Measurements from ENCODE around the gene C16orf74. TPM values are rescaled to one million over a fixed set of nuclear protein-coding genes. Genes with fewer than 3 reads are reported as not detected.

C16orf74 gene
- total and polyA plus RNA-seq, 7 experiments from 2014 or later: 0.99 to 19.8 (median 13.1) TPM

DNA sequence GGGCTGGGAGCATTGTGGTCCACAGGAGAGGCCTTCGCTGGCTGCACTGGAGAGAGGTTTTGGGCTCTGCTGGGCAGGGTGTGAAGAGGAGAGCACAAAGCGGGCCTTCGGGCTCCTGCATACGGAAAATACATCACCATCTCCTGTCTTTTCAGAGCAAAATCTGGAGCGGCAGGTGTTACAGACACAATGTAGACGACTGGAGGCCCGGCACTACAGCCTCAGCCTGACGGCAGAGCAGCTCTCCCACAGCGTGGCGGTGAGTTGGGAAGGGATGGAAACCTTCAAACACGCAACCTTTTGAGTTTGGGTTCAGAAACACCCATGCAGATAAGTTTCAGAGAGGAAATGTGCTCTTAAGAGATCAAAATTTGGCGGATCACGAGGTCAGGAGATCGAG lies 80.1 kb downstream of the C16orf74 start:
- Mint-ChIP-seq H3K9me3 (no peaks in the 10 kb centered on the region), H3K27ac (peak overlapping the region in 2 of 9 donors; percentile 21 to 76), H3K27me3 (no peaks in the 10 kb centered on the region), H3K4me3 (no peak overlapping the region), H3K36me3 (peaks cover 10 to 48% (median 15%) of the 10 kb centered on the region in 5 donors), H3K4me1 (peaks cover 0 to 10% (median 0%) of the 10 kb centered on the region in 7 donors)
- Histone ChIP-seq H3K4me3 (ENCODE audit: low read length) (no peak overlapping the region), H3K36me3 (ENCODE audit: control insufficient read depth in 2 of 3, insufficient read depth in 3 of 3, low read length in 3 of 3) (peaks cover 3 to 78% (median 8%) of the 10 kb centered on the region in 3 experiments), H3K27ac (ENCODE audit: low read depth, low read length) (no peak overlapping the region), H3K4me1 (ENCODE audit: control insufficient read depth in 2 of 2, insufficient read depth in 2 of 2, low read length in 2 of 2) (no peaks in the 10 kb centered on the region), H3K27me3 (ENCODE audit: control insufficient read depth in 2 of 2, insufficient read depth in 2 of 2, low read length in 2 of 2) (no peaks in the 10 kb centered on the region), H3K9me3 (ENCODE audit: control insufficient read depth in 2 of 3, low read length in 3 of 3) (no peaks in the 10 kb centered on the region)
- DNase-seq (no peak), ATAC-seq (no peak)
- CTCF ChIA-PET: no interaction called here
- intact Hi-C loops (cut with micrococcal nuclease): no loop called here
- POLR2A ChIA-PET: no interaction called here

DNA sequence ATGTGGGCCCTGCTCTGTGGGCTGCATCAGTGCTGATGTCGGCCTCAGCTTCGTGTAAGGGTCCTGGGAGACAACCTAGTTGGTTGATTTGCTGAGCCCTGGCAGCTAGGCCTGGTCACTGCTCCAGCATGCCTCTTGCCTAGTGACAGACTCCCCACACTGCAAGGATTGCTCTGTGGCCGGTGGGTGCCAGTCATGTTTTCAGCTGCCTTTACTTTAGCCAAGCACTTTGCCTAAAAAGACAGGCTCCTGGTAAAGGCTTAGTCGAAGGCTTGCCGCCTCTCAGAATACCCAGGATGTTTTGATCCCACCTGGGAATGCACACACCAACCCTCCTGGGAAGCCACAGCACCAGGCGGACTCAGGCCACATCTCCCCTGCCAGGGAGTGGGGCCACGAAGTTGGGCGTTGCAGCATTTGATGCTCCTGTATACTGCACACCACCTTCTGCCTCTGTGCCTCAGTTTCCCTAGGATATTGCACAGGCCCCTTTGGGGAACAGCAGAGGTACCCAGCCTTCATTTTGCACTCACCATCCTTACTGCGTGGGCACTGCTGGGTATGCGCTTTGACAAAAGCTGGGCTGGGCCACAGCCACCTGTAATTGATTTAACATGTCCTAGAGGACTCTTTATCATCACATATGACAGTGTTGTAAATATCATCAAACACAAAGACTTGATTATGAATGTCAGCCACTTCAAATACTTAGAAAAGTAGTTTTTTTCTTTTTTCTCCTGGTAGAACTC lies 82.0 kb downstream of the C16orf74 start:
- intact Hi-C loops (cut with micrococcal nuclease): no loop called here
- H3K4me1 ChIP-seq (ENCODE audit: control insufficient read depth in 2 of 2, insufficient read depth in 2 of 2, low read length in 2 of 2): no peaks in the 10 kb centered on the region
- no peak for ATAC-seq
- no peaks in the 10 kb centered on the region for H3K9me3 ChIP-seq (ENCODE audit: control insufficient read depth in 2 of 3, low read length in 3 of 3)
- no peak overlapping the region for H3K4me3 ChIP-seq (ENCODE audit: low read length)
- Mint-ChIP-seq H3K4me1 (no peaks in the 10 kb centered on the region), H3K4me3 (no peak overlapping the region), H3K36me3 (peaks cover 8 to 59% (median 20%) of the 10 kb centered on the region in 5 donors), H3K27me3 (no peaks in the 10 kb centered on the region), H3K9me3 (no peaks in the 10 kb centered on the region), H3K27ac (no peak overlapping the region)
- DNase-seq: no peak
- peaks cover 3 to 88% (median 8%) of the 10 kb centered on the region in 3 experiments for H3K36me3 ChIP-seq (ENCODE audit: control insufficient read depth in 2 of 3, insufficient read depth in 3 of 3, low read length in 3 of 3)
- no peaks in the 10 kb centered on the region for H3K27me3 ChIP-seq (ENCODE audit: control insufficient read depth in 2 of 2, insufficient read depth in 2 of 2, low read length in 2 of 2)
- no peak overlapping the region for H3K27ac ChIP-seq (ENCODE audit: low read depth, low read length)
- CTCF ChIA-PET: no interaction called here
- POLR2A ChIA-PET: interaction anchor here (0.5 kb wide), 1 partner anchor 55 kb away, joined by 4 read pairs; no protein-coding TSS in a partner anchor

DNA sequence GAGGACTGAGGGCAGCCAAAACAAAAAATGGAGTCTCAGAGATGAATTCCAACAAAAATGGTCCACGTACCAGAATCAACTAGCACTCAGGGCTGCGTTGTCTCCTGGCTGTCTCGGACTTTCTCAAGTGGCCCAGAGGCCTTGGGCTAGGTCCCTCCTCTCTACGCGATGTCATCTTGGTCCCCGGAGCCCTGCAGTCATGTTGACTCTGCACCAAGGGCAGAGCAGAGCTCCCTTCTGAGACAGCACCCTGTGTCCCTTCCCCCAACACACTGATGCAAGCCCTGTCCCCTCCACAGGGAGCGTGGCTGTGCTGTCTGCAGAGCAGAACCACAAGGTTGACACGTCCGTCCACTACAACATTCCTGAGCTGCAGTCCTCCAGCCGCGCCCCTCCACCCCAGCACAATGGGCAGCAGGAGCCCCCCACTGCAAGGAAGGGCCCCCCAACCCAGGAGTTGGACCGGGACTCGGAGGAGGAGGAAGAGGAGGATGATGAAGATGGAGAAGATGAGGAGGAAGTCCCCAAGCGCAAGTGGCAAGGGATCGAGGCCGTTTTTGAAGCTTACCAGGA lies 83.0 kb downstream of the C16orf74 start:
- intact Hi-C loops (cut with micrococcal nuclease): no loop called here
- peak overlapping the region in 1 of 9 donors; percentile 9 for H3K27ac Mint-ChIP-seq
- no peak for DNase-seq
- H3K9me3 ChIP-seq (ENCODE audit: control insufficient read depth in 2 of 3, low read length in 3 of 3): no peaks in the 10 kb centered on the region
- H3K4me1 Mint-ChIP-seq: no peaks in the 10 kb centered on the region
- H3K4me3 ChIP-seq (ENCODE audit: low read length): no peak overlapping the region
- ChIA-PET CTCF (no interaction called here), POLR2A (no interaction called here)
- ATAC-seq: no peak
- H3K27ac ChIP-seq (ENCODE audit: low read depth, low read length): no peak overlapping the region
- H3K27me3 ChIP-seq (ENCODE audit: control insufficient read depth in 2 of 2, insufficient read depth in 2 of 2, low read length in 2 of 2): no peaks in the 10 kb centered on the region
- no peaks in the 10 kb centered on the region for H3K9me3 Mint-ChIP-seq
- peaks cover 7 to 91% (median 8%) of the 10 kb centered on the region in 3 experiments for H3K36me3 ChIP-seq (ENCODE audit: control insufficient read depth in 2 of 3, insufficient read depth in 3 of 3, low read length in 3 of 3)
- no peaks in the 10 kb centered on the region for H3K4me1 ChIP-seq (ENCODE audit: control insufficient read depth in 2 of 2, insufficient read depth in 2 of 2, low read length in 2 of 2)
- no peak overlapping the region for H3K4me3 Mint-ChIP-seq
- H3K36me3 Mint-ChIP-seq: peaks cover 8 to 65% (median 20%) of the 10 kb centered on the region in 5 donors
- H3K27me3 Mint-ChIP-seq: no peaks in the 10 kb centered on the region

DNA sequence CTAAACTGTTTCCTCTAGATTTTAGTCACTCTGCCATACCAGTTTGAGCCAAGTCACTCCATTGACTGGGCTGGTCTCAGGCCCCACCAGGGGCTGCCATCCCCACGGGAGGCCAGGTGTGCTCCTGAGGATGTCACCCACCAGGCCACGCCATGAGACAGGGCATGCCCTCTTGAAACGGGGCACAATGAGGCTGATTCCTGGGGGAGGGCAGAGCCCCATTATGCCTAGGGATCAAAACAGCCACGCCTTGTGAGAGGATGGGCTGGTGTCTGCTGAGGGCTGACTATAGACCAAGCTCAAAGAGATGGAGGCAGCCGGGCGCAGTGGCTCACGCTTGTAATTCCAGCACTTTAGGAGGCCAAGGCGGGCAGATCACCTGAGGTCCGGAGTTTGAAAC lies 83.6 kb downstream of the C16orf74 start:
- POLR2A ChIA-PET: no interaction called here
- H3K27ac Mint-ChIP-seq: no peak overlapping the region

DNA sequence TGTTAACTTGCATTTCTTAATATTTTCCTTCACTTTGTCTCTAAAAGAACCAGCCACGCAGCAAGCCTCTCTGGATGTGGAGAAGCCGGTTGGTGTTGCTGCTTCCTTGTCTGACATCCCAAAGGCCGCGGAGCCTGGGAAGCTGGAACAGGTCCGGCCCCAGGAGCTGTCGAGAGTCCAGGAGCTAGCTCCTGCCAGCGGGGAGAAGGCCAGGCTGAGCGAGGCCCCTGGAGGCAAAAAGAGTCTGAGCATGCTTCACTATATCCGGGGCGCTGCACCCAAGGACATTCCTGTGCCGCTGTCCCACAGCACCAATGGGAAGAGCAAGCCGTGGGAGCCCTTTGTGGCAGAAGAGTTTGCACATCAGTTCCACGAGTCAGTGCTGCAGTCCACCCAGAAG lies 85.0 kb downstream of the C16orf74 start:
- H3K4me1 ChIP-seq (ENCODE audit: control insufficient read depth in 2 of 2, insufficient read depth in 2 of 2, low read length in 2 of 2): no peaks in the 10 kb centered on the region
- H3K4me3 ChIP-seq (ENCODE audit: low read length): no peak overlapping the region
- Mint-ChIP-seq H3K4me1 (no peaks in the 10 kb centered on the region), H3K27ac (no peak overlapping the region), H3K27me3 (no peaks in the 10 kb centered on the region), H3K4me3 (no peak overlapping the region), H3K36me3 (peaks cover 9 to 62% (median 20%) of the 10 kb centered on the region in 5 donors), H3K9me3 (no peaks in the 10 kb centered on the region)
- no peaks in the 10 kb centered on the region for H3K9me3 ChIP-seq (ENCODE audit: control insufficient read depth in 2 of 3, low read length in 3 of 3)
- no peaks in the 10 kb centered on the region for H3K27me3 ChIP-seq (ENCODE audit: control insufficient read depth in 2 of 2, insufficient read depth in 2 of 2, low read length in 2 of 2)
- CTCF ChIA-PET: no interaction called here
- POLR2A ChIA-PET: no interaction called here
- H3K36me3 ChIP-seq (ENCODE audit: control insufficient read depth in 2 of 3, insufficient read depth in 3 of 3, low read length in 3 of 3): peaks cover 8 to 89% (median 8%) of the 10 kb centered on the region in 3 experiments
- DNase-seq (no peak), ATAC-seq (no peak)
- no peak overlapping the region for H3K27ac ChIP-seq (ENCODE audit: low read depth, low read length)
- intact Hi-C loops (cut with micrococcal nuclease): no loop called here

More for the DNA sequence above, 83.6 kb downstream of the C16orf74 start:
- CTCF ChIA-PET: no interaction called here
- H3K36me3 Mint-ChIP-seq: peaks cover 10 to 64% (median 20%) of the 10 kb centered on the region in 5 donors
- ATAC-seq (no peak), DNase-seq (no peak)
- Histone ChIP-seq H3K4me3 (ENCODE audit: low read length) (no peak overlapping the region), H3K27me3 (ENCODE audit: control insufficient read depth in 2 of 2, insufficient read depth in 2 of 2, low read length in 2 of 2) (no peaks in the 10 kb centered on the region), H3K9me3 (ENCODE audit: control insufficient read depth in 2 of 3, low read length in 3 of 3) (no peaks in the 10 kb centered on the region), H3K4me1 (ENCODE audit: control insufficient read depth in 2 of 2, insufficient read depth in 2 of 2, low read length in 2 of 2) (no peaks in the 10 kb centered on the region), H3K27ac (ENCODE audit: low read depth, low read length) (no peak overlapping the region), H3K36me3 (ENCODE audit: control insufficient read depth in 2 of 3, insufficient read depth in 3 of 3, low read length in 3 of 3) (peaks cover 8 to 91% (median 8%) of the 10 kb centered on the region in 3 experiments)
- no peak overlapping the region for H3K4me3 Mint-ChIP-seq
- no peaks in the 10 kb centered on the region for H3K27me3 Mint-ChIP-seq
- intact Hi-C loops (cut with micrococcal nuclease): no loop called here
- H3K4me1 Mint-ChIP-seq: no peaks in the 10 kb centered on the region
- H3K9me3 Mint-ChIP-seq: no peaks in the 10 kb centered on the region

DNA sequence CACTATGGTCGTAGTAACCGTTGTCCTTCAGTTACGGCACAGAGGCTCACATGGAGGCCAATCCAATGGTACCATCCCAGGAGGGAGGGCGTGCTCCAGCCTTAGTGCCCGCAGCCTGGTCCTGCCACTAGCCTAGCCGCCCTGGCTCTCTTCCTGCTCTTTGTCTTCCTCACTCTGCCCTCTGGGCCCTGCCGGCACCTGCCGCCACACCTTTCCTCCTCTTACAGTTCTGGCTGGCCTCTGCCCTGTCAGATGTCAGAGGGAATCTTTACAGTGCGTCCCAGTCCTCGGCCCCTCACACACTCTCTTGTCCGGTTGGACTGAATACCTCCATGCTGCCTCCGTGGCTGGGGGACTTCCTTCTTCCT lies 85.5 kb downstream of the C16orf74 start:
- Histone ChIP-seq H3K9me3 (ENCODE audit: control insufficient read depth in 2 of 3, low read length in 3 of 3) (no peaks in the 10 kb centered on the region), H3K27ac (ENCODE audit: low read depth, low read length) (no peak overlapping the region), H3K36me3 (ENCODE audit: control insufficient read depth in 2 of 3, insufficient read depth in 3 of 3, low read length in 3 of 3) (peaks cover 8 to 84% (median 8%) of the 10 kb centered on the region in 3 experiments), H3K4me3 (ENCODE audit: low read length) (no peak overlapping the region), H3K27me3 (ENCODE audit: control insufficient read depth in 2 of 2, insufficient read depth in 2 of 2, low read length in 2 of 2) (no peaks in the 10 kb centered on the region), H3K4me1 (ENCODE audit: control insufficient read depth in 2 of 2, insufficient read depth in 2 of 2, low read length in 2 of 2) (no peaks in the 10 kb centered on the region)
- Mint-ChIP-seq H3K4me3 (no peak overlapping the region), H3K27ac (no peak overlapping the region), H3K27me3 (no peaks in the 10 kb centered on the region), H3K9me3 (no peaks in the 10 kb centered on the region), H3K4me1 (no peaks in the 10 kb centered on the region), H3K36me3 (peaks cover 8 to 57% (median 19%) of the 10 kb centered on the region in 5 donors)
- no peak for ATAC-seq
- ChIA-PET CTCF (no interaction called here), POLR2A (no interaction called here)
- intact Hi-C loops (cut with micrococcal nuclease): no loop called here
- DNase-seq: no peak

Data from naive thymus-derived CD4-positive, alpha-beta T cell (primary cell).